ENCODE data around the gene HSPA12B. TPM values are rescaled to one million over a fixed set of nuclear protein-coding genes. Genes with fewer than 3 reads are reported as not detected.
A peak's percentile ranks its signal among the peaks of the same experiment; 100 is the strongest.

Gene HSPA12B
- total and polyA plus RNA-seq, 2 of the 13 experiments (the other 11 are each of a cell fraction or from before 2014, with no cell fraction given): 0.01 TPM; not detected in 1

DNA sequence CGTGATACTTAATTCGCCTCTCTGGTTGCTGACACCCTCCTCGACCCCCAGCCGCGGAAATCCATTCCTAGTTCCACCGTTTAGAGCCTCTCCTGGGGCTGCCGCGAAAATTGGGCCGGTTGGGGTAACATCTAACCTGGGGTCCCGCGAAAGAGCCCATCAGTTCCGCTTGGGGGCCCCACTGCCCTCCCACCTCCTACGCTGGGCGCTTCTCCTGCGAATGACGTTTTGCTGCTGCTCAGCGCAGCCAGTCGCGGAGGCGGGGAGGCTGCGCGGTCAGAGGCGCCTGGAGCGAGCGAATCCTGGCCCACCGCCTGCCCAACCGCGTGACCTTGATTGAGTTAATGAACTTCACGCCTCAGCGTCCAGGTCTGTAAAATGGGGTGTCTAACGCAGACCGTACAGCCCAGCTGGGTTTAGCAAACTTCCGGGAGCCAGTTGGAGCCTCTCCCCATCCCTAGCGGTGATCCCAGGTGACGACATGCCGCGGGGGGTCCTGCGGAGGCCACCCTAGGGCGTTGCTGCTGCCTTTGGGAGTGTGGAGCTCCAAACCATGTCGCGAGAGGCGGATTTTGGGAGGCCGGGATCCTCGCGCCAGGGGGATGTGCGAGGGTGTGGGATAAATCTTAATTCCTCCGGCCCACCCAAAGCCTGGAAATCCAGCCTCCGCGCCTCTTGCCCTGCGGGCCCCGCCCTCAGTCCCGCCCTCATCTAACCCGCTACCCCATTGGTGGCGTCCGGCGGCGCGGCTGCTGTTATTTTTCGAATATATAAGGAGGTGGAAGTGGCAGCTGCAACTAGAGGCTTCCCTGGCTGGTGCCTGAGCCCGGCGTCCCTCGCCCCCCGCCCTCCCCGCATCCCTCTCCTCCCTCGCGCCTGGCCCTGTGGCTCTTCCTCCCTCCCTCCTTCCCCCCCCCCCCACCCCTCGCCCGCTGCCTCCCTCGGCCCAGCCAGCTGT is 63.3 kb downstream of the HSPA12B start, which contains the start of gene CDC25B (continued):
- TF ChIP-seq THAP8 (CRISPR knock-in tag; IDR thresholded peaks at IDR 0.05; ENCODE audit: borderline replicate concordance) (no peak), ZNF546 (CRISPR knock-in tag; conservative IDR thresholded peaks at IDR 0.05) (0 out of 2 replicates have a peak, but pooled peaks have one; percentile 64), AHR (CRISPR knock-in tag; IDR thresholded peaks at IDR 0.05) (peak; percentile 88; the same call in 1 of the 2 replicates), CENPT (CRISPR knock-in tag; IDR thresholded peaks at IDR 0.05; ENCODE audit: low read depth) (no peak), FOXA1 (IDR thresholded peaks at IDR 0.05) (no peak), FOXA1 (CRISPR knock-in tag; IDR thresholded peaks at IDR 0.05) (peak; percentile 77), TFDP2 (CRISPR knock-in tag; IDR thresholded peaks at IDR 0.05) (peak; percentile 96), ZBTB3 (CRISPR knock-in tag; IDR thresholded peaks at IDR 0.05; ENCODE audit: borderline replicate concordance, low read depth) (0 out of 2 replicates have a peak, but pooled peaks have one; percentile 32), TAF15 (IDR thresholded peaks at IDR 0.05; ENCODE audit: low read depth, low read length, poor library complexity, severe bottlenecking) (peak; percentile 39), ZMYM2 (CRISPR knock-in tag; IDR thresholded peaks at IDR 0.05) (peak; percentile 97), ZNF264 (CRISPR knock-in tag; IDR thresholded peaks at IDR 0.05) (no peak), ZNF121 (CRISPR knock-in tag; IDR thresholded peaks at IDR 0.05) (0 out of 2 replicates have a peak, but pooled peaks have one; percentile 9)
- TF ChIP-seq, protein P1, sequence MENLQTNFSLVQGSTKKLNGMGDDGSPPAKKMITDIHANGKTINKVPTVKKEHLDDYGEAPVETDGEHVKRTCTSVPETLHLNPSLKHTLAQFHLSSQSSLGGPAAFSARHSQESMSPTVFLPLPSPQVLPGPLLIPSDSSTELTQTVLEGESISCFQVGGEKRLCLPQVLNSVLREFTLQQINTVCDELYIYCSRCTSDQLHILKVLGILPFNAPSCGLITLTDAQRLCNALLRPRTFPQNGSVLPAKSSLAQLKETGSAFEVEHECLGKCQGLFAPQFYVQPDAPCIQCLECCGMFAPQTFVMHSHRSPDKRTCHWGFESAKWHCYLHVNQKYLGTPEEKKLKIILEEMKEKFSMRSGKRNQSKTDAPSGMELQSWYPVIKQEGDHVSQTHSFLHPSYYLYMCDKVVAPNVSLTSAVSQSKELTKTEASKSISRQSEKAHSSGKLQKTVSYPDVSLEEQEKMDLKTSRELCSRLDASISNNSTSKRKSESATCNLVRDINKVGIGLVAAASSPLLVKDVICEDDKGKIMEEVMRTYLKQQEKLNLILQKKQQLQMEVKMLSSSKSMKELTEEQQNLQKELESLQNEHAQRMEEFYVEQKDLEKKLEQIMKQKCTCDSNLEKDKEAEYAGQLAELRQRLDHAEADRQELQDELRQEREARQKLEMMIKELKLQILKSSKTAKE (CRISPR knock-in tag; IDR thresholded peaks at IDR 0.05; ENCODE audit: borderline replicate concordance): peak; percentile 34; the same call in 1 of the 2 replicates
- TF ChIP-seq, protein P2, sequence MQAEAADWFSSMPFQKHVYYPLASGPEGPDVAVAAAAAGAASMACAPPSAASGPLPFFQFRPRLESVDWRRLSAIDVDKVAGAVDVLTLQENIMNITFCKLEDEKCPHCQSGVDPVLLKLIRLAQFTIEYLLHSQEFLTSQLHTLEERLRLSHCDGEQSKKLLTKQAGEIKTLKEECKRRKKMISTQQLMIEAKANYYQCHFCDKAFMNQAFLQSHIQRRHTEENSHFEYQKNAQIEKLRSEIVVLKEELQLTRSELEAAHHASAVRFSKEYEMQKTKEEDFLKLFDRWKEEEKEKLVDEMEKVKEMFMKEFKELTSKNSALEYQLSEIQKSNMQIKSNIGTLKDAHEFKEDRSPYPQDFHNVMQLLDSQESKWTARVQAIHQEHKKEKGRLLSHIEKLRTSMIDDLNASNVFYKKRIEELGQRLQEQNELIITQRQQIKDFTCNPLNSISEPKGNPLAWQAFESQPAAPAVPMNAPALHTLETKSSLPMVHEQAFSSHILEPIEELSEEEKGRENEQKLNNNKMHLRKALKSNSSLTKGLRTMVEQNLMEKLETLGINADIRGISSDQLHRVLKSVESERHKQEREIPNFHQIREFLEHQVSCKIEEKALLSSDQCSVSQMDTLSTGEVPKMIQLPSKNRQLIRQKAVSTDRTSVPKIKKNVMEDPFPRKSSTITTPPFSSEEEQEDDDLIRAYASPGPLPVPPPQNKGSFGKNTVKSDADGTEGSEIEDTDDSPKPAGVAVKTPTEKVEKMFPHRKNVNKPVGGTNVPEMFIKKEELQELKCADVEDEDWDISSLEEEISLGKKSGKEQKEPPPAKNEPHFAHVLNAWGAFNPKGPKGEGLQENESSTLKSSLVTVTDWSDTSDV (CRISPR knock-in tag; IDR thresholded peaks at IDR 0.05): peak; percentile 84; the same call in 1 of the 2 replicates
- TF ChIP-seq, protein P3, sequence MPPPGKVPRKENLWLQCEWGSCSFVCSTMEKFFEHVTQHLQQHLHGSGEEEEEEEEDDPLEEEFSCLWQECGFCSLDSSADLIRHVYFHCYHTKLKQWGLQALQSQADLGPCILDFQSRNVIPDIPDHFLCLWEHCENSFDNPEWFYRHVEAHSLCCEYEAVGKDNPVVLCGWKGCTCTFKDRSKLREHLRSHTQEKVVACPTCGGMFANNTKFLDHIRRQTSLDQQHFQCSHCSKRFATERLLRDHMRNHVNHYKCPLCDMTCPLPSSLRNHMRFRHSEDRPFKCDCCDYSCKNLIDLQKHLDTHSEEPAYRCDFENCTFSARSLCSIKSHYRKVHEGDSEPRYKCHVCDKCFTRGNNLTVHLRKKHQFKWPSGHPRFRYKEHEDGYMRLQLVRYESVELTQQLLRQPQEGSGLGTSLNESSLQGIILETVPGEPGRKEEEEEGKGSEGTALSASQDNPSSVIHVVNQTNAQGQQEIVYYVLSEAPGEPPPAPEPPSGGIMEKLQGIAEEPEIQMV (CRISPR knock-in tag; IDR thresholded peaks at IDR 0.05; ENCODE audit: low read depth): peak; percentile 71; the same call in 1 of the 2 replicates
- TF ChIP-seq, protein P4, sequence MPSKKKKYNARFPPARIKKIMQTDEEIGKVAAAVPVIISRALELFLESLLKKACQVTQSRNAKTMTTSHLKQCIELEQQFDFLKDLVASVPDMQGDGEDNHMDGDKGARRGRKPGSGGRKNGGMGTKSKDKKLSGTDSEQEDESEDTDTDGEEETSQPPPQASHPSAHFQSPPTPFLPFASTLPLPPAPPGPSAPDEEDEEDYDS (CRISPR knock-in tag; IDR thresholded peaks at IDR 0.05): peak; percentile 96

All from HepG2 (cell line).